Measurements from ENCODE around the gene PEDS1. TPM values are rescaled to one million over a fixed set of nuclear protein-coding genes. Genes with fewer than 3 reads are reported as not detected.
A peak's percentile ranks its signal among the peaks of the same experiment; 100 is the strongest.

PEDS1 gene
- total RNA-seq, 1 experiment from 2014 or later, result 35.6 TPM

DNA sequence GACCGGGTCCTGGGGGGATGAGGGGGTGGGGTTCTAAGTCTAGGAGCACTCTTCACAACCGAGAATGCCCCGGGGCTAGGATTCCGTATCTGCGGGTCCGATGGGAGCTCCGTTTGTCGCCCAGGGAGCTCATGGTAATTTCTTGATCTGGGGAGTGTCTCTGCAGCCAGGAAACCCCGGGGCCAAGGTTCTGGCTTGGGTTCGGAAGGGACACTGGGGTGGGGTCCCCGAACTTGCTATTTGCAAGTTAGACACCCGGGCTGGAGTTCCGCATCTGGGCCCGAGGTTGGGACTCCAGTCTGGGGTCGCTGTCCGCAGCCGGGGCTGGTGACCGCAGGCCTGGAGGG is 397 bp downstream of the PEDS1 start:
- DNase-seq (ENCODE audit: low spot score) (no peak), ATAC-seq (no peak)
- ChIA-PET POLR2A (interaction anchor here (0.6 to 2.9 kb wide), 9 partner anchors 10 to 176 kb away, joined by 3 to 15 read pairs (median 4); no protein-coding TSS in a partner anchor), CTCF (interaction anchor here (0.5 to 3.8 kb wide), 19 partner anchors 9 to 178 kb away, joined by 3 to 89 read pairs (median 11); no protein-coding TSS in a partner anchor)
- peak overlapping the region; percentile 83 for H3K4me3 Mint-ChIP-seq
- peaks cover 9% of the 10 kb centered on the region for H3K36me3 Mint-ChIP-seq
- no peak overlapping the region for H3K27ac Mint-ChIP-seq
- TF ChIP-seq ELF4 (CRISPR knock-in tag; IDR thresholded peaks at IDR 0.05; ENCODE audit: low read depth), result no peak
- TF ChIP-seq, protein P1, sequence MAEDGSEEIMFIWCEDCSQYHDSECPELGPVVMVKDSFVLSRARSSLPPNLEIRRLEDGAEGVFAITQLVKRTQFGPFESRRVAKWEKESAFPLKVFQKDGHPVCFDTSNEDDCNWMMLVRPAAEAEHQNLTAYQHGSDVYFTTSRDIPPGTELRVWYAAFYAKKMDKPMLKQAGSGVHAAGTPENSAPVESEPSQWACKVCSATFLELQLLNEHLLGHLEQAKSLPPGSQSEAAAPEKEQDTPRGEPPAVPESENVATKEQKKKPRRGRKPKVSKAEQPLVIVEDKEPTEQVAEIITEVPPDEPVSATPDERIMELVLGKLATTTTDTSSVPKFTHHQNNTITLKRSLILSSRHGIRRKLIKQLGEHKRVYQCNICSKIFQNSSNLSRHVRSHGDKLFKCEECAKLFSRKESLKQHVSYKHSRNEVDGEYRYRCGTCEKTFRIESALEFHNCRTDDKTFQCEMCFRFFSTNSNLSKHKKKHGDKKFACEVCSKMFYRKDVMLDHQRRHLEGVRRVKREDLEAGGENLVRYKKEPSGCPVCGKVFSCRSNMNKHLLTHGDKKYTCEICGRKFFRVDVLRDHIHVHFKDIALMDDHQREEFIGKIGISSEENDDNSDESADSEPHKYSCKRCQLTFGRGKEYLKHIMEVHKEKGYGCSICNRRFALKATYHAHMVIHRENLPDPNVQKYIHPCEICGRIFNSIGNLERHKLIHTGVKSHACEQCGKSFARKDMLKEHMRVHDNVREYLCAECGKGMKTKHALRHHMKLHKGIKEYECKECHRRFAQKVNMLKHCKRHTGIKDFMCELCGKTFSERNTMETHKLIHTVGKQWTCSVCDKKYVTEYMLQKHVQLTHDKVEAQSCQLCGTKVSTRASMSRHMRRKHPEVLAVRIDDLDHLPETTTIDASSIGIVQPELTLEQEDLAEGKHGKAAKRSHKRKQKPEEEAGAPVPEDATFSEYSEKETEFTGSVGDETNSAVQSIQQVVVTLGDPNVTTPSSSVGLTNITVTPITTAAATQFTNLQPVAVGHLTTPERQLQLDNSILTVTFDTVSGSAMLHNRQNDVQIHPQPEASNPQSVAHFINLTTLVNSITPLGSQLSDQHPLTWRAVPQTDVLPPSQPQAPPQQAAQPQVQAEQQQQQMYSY (CRISPR knock-in tag; IDR thresholded peaks at IDR 0.05), result 0 out of 2 replicates have a peak, but pooled peaks have one; percentile 9
- TF ChIP-seq, protein P2, sequence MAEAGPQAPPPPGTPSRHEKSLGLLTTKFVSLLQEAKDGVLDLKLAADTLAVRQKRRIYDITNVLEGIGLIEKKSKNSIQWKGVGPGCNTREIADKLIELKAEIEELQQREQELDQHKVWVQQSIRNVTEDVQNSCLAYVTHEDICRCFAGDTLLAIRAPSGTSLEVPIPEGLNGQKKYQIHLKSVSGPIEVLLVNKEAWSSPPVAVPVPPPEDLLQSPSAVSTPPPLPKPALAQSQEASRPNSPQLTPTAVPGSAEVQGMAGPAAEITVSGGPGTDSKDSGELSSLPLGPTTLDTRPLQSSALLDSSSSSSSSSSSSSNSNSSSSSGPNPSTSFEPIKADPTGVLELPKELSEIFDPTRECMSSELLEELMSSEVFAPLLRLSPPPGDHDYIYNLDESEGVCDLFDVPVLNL (CRISPR knock-in tag; IDR thresholded peaks at IDR 0.05; ENCODE audit: borderline replicate concordance, low read depth), result 0 out of 2 replicates have a peak, but pooled peaks have one; percentile 13
- no peaks in the 10 kb centered on the region for H3K9me3 Mint-ChIP-seq
- peaks cover 43% of the 10 kb centered on the region for H3K4me1 Mint-ChIP-seq
- H3K27me3 Mint-ChIP-seq (ENCODE audit: low read depth), result peaks cover 15% of the 10 kb centered on the region

DNA sequence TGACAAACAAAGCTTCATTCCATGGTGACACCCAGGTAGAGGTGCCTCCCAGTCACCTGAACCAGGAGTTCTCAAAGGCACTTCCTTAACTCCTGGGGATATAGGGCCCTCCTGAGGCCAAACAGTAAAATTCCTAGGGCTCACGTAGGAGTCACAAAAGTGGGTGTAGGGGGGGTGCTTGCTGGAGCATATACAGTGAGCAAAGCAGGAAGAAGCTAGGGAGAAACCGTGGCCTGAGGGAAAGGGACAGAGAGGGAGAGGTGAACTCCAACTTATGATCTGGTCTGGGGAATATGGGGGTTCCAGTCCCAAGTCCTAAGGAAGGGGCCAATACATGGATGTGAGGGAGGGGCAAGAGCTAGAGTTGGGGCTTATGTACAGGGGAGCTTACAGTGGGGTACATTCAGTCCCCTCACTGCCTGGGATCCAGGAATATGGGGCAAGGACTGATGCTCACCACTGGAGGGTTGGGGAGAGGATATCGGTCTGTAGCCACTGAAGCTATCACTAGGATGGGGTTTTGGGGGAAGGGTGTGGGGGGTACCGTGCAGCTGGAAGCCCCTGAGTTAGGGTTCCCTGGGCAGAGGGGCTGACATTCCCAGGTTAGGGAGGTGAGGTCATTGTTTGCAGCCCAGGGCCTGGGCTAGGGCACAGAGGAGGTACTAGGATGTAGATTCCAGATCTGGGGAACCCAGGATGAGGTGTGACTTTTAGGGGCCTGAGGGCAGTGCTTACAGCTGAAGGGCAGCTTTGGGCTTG is 950 bp downstream of the PEDS1 start:
- DNase-seq (ENCODE audit: low spot score) (no peak), ATAC-seq (peak; percentile 8; the same call in 1 of the 2 replicates)
- peak; percentile 35; the same call in 1 of the 2 replicates for TF ChIP-seq GABPB1 (CRISPR knock-in tag; IDR thresholded peaks at IDR 0.05)
- no peak for TF ChIP-seq ZNF396 (CRISPR knock-in tag; IDR thresholded peaks at IDR 0.05; ENCODE audit: borderline replicate concordance)

DNA sequence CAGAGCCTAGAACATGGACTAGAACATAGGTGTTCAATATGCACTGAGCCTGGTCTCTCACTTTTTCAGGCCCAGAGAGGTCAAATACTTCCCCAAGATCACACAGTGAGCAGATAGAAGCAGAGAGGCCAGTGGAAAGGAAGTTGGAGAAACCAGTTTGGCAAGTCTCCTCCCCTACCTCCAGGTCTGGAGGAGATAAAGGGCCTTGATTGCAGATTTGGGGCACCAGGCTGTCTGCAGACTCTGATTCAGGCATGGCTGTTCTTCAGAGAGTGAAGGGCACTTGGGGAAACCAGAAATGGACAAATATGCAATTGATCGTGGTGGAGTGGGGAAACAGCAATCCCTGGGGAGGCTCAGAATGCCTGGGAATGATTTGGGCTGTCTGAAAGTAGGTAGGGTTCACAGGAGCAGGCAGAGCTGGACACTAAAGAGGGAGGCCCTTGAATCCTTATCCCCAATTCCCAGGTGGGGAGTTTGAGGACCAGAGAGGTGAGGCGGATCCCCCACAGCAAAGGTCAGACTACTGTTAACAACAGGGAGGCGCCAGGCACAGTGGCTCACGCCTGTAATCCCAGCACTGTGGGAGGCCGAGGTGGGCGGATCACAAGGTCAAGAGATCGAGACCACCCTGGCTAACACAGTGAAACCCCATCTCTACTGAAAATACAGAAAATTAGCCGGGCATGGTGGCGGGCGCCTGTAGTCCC is 2.3 kb downstream of the PEDS1 start:
- 0 out of 2 replicates have a peak, but pooled peaks have one; percentile 11 for TF ChIP-seq ZNF423 (CRISPR knock-in tag; IDR thresholded peaks at IDR 0.05)
- no peak for TF ChIP-seq ZNF219 (CRISPR knock-in tag; IDR thresholded peaks at IDR 0.05; ENCODE audit: borderline replicate concordance)
- TF ChIP-seq NR3C1 (CRISPR knock-in tag; conservative IDR thresholded peaks at IDR 0.05; ENCODE audit: low read depth), result no peak
- TF ChIP-seq ZNF138 (CRISPR knock-in tag; conservative IDR thresholded peaks at IDR 0.05), result no peak
- TF ChIP-seq ZNF317 (CRISPR knock-in tag; IDR thresholded peaks at IDR 0.05; ENCODE audit: borderline replicate concordance, low read depth), result no peak
- TF ChIP-seq NFYB (CRISPR knock-in tag; conservative IDR thresholded peaks at IDR 0.05; ENCODE audit: low read depth), result no peak
- TF ChIP-seq, protein P3, sequence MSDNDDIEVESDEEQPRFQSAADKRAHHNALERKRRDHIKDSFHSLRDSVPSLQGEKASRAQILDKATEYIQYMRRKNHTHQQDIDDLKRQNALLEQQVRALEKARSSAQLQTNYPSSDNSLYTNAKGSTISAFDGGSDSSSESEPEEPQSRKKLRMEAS (CRISPR knock-in tag; IDR thresholded peaks at IDR 0.05), result no peak
- TF ChIP-seq, protein P1 (CRISPR knock-in tag; IDR thresholded peaks at IDR 0.05), result peak; percentile 38; the same call in 1 of the 2 replicates
- no peak for TF ChIP-seq SMAD3 (CRISPR knock-in tag; IDR thresholded peaks at IDR 0.05; ENCODE audit: borderline replicate concordance)
- Mint-ChIP-seq H3K27me3 (ENCODE audit: low read depth) (peaks cover 15% of the 10 kb centered on the region), H3K36me3 (peaks cover 11% of the 10 kb centered on the region), H3K9me3 (no peaks in the 10 kb centered on the region), H3K4me3 (peak overlapping the region; percentile 83), H3K4me1 (peaks cover 60% of the 10 kb centered on the region), H3K27ac (peak overlapping the region; percentile 88)
- ATAC-seq (no peak), DNase-seq (ENCODE audit: low spot score) (no peak)
- ChIA-PET CTCF (interaction anchor here (1.4 to 3.8 kb wide), 4 partner anchors 8 to 29 kb away, joined by 5 to 89 read pairs (median 27); no protein-coding TSS in a partner anchor), POLR2A (no interaction called here)

More for the DNA sequence above, 950 bp downstream of the PEDS1 start:
- peak overlapping the region; percentile 83 for H3K4me3 Mint-ChIP-seq
- peaks cover 15% of the 10 kb centered on the region for H3K27me3 Mint-ChIP-seq (ENCODE audit: low read depth)
- ChIA-PET CTCF (interaction anchor here (0.5 to 3.8 kb wide), 20 partner anchors 8 to 762 kb away, joined by 3 to 89 read pairs (median 9); no protein-coding TSS in a partner anchor), POLR2A (interaction anchor here (0.5 to 2.9 kb wide), 12 partner anchors 9 to 176 kb away, joined by 3 to 15 read pairs (median 4); no protein-coding TSS in a partner anchor)
- no peaks in the 10 kb centered on the region for H3K9me3 Mint-ChIP-seq
- H3K4me1 Mint-ChIP-seq, result peaks cover 46% of the 10 kb centered on the region
- peak overlapping the region; percentile 89 for H3K27ac Mint-ChIP-seq
- peaks cover 9% of the 10 kb centered on the region for H3K36me3 Mint-ChIP-seq
